Measurements from ENCODE around the gene CRX.
"Not testable (repeated sequence)": the region's sequence is repeated elsewhere in the genome, so short reads cannot be mapped to it uniquely, and the experiment has no call there.

Gene CRX

GRCh38 chr19:47858646-47859285, 37.0 kb downstream of the CRX start, which contains the start of gene TPRX2:
TPRX2 (plus strand) TSS chr19:47859235; CDS start chr19:47859247, 12 bp downstream.
- not testable (repeated sequence) for DNase-seq (ENCODE audit: low spot score); FAIRE-seq

DNA sequence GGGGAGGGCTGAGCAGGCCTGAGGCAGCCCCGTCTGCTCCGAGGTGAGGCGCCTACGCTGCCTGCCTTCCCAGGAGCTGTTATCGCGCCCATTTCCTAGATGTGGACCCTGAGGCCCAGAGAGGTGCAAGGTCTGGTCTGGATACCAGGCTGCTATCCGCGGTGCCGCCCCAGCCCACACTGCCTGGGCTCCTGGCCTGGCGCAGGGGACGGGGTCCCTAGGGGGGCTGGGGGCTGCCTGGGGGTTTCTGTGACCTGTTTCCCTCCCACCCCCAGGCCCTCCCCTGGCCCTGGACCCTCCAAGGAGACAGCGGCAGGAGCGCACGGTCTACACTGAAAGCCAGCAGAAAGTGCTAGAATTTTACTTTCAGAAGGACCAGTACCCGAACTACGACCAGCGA, 38.1 kb downstream of the CRX start:
- DNase-seq (ENCODE audit: low spot score); FAIRE-seq: not testable (repeated sequence)

- FAIRE-seq (no peak), DNase-seq (ENCODE audit: low spot score) (no peak)
Observed at GRCh38 chr19:47860602-47861297, 39.0 kb downstream of the CRX start.

GRCh38 chr19:47861630-47862029, 39.9 kb downstream of the CRX start:
- DNase-seq (ENCODE audit: low spot score), result no peak
- FAIRE-seq, result no peak

- DNase-seq (ENCODE audit: low spot score) (peak; percentile 31), FAIRE-seq (no peak)
Observed at GRCh38 chr19:47863514-47863936, 41.8 kb downstream of the CRX start.

DNA sequence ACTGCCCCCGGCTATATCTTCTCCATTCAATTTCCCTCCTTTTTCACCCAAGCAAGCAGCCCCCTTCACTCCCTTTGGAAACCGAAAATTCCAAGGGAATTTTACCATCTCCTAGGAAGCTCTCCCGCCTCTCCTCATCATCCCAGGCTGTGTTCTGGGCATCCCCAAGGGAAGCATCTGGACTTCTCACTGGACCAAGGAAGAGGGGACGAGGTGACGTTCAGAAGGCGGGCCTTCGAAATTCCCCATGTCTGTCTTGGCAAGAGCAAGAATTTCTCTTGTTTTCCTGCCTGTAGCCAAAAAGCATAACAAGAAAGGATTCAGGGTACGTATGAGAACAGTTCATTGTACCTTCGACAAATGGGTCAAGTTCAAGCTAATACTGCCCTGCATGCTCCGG, 43.4 kb downstream of the CRX start:
- DNase-seq (ENCODE audit: low spot score), result no peak

DNA sequence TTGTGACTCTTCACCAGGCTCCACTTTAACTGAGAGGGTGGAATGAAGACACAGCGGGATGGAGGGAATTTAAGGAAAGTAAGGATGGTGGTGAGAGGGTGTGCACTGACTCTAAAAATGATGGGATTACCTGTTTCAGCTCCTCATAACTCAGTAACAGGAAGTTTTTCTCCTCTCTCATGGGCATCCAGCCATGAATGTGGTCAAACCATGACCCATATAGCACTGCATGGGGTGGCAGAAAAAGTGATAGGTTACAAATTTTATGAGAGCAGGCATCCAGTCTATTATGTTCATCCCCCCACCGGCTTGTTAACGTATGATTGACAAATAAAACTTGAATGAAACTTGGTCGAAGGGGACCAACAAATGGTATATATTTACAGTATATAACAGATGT, 57.2 kb downstream of the CRX start:
- FAIRE-seq, result no peak
- DNase-seq (ENCODE audit: low spot score), result no peak

More for the DNA sequence above, 43.4 kb downstream of the CRX start:
- FAIRE-seq, result no peak

DNA sequence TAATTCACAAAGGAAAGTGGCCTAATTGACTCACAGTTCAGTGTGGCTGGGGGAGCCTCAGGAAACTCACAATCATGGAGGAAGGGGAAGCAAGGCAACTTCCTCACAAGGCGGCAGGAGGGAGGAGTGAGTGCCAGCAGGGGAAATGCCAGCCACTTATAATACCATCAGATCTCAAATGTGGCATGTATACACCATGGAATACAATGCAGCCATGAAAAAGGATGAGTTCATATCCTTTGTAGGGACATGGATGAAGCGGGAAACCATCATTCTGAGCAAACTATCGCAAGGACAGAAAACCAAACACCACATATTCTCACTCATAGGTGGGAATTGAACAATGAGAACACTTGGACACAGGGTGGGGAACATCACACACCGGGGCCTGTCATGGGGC, 57.6 kb downstream of the CRX start:
- not testable (repeated sequence) for FAIRE-seq; DNase-seq (ENCODE audit: low spot score)

DNA sequence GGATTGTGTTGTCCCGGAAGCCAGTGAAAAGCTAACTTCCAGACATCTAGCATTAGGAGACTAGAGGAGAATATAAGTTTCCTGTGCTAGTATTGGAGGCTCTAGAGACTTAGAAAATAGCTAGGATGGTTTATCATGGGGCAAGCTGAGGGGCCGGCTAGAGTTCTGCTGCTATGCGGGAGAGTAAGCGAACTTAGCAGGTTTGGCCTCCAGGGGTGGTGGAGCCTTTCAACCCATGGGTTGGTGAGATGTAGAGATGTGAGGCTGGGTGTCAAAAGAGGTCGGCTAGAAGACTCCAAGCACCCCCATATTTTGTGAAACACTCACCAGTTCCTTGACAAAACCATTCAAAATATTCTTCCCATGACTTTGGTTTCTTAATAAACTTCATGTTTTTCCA, 60.0 kb downstream of the CRX start:
- DNase-seq (ENCODE audit: low spot score) (no peak), FAIRE-seq (no peak)

- FAIRE-seq, result no peak
- no peak for DNase-seq (ENCODE audit: low spot score)
Observed at GRCh38 chr19:47882890-47883289, 61.2 kb downstream of the CRX start.

- FAIRE-seq (no peak), DNase-seq (ENCODE audit: low spot score) (no peak)
Observed at GRCh38 chr19:47885067-47885463, 63.3 kb downstream of the CRX start.

DNA sequence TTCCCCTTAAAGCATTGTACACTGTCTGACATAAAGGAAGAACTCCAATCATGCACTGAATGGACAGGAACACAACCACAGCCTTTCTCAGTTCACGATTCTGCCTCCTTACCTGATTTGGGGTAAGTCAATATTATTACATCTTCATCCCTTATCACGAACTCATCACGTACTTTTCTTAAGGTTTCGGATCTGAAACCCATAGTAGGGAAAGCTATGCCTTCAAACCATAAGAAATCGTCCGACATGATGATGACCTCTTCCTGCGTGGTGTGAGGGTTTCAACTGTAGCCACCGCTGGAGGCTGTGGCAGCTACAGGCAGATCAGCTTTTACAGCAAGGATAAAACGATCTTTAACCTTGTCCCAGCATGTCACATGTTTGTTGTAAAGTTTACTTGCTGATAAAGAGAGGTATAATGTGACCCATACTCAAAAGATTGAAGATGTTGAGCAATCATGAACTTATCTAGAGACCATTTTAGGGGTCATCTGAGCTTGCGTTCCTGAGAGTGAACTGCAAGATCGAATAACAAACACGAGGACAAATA, 64.3 kb downstream of the CRX start, which contains the start of gene SULT2A1:
TSS of gene SULT2A1 (minus strand) at position 306 of the 550 bp plus-strand sequence. CDS start at position 248, 58 bp downstream.
- DNase-seq (ENCODE audit: low spot score) (no peak), FAIRE-seq (no peak)

- FAIRE-seq (no peak), DNase-seq (ENCODE audit: low spot score) (no peak)
Observed at GRCh38 chr19:47890865-47891621, 69.3 kb downstream of the CRX start.

DNA sequence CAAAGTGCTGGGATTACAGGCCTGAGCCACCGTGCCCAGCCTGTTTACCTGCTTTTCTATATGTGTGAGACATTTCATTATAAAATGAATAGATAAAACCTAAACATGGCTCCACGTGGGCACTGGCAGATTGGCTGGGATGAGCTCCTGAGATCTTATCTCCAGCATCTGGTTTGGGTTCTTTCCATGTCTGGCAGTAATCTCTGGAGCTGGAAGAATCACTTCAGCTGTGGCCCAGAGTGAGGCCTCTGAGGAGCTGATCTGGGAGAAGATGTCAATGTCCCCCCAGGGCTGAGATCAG, 69.8 kb downstream of the CRX start:
- FAIRE-seq, result no peak

GRCh38 chr19:47891923-47892666, 70.4 kb downstream of the CRX start:
- FAIRE-seq (no peak), DNase-seq (ENCODE audit: low spot score) (no peak)

More for the DNA sequence above, 69.8 kb downstream of the CRX start:
- DNase-seq (ENCODE audit: low spot score), result no peak
